NCI-H1436 (cell line): ENCODE results near the gene SLC9A9.

Experiments used
- DNase-seq: peaks from one replicate; lab custom pipeline; 2025; lab: John Stamatoyannopoulos, UW

Gene SLC9A9

DNA sequence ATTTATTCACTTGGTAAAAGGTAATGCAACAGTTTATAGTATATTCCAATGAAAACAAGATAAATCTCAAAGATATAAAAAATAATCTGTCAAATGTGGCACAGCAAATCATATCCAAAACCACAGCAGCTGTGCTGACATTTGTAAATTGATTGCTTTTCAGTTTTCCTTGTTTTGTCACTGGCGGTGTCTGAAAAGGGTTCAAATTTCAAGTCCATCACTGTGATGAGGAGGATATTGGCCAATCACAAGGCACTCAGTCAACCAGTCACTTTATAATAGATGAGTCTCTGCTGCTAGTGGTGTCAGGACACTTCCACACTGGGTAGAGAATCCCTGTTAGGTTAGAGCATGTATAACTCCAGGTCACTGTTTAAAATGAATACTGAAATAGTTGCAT, 154.8 kb downstream of the SLC9A9 start:
- DNase-seq, result no peak

DNA sequence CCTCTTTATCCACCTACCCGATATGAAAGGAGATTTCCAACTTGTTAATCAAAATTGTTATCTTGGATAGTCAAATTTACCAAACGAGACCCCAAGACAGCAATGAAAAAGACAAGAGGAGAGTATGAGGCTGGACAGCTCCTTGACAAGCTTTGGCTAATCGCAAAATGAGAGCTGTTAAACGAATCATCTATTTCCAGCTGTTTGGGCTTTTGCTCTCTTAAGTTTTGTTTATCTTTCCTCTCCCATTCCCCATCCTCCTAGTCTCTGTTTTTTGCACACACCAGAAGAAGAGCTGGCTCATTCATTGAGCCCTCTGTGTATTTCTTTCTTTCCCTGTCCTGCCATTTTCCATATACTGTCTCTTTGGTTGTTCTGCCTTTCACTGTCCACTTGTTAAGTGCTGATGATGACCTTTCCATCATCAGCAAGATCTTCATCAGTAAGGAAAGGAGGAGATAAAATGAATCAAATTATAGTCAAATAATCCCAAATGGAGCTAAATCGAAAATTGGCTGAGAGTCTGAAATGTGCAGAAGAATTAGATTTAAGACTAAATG, 161.6 kb downstream of the SLC9A9 start:
- no peak for DNase-seq

DNA sequence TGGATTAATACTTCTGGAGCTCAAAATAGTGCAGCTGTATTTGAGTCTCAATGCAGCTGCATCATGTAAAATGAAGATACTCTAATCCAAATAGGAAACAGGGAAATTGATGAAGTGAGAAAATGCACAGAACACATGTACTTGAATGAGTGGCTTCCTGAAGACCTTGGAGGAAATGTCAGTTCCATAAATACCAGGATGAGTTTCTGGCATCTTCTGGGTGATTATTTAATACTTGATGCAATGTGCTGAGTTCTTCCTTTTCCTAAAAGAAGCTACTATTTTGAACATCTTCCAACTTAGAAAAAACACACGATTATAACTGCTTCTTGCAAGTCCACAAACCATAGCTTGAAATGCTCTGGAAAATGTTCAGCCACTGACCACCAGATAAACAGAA, 162.8 kb downstream of the SLC9A9 start:
- no peak for DNase-seq

DNA sequence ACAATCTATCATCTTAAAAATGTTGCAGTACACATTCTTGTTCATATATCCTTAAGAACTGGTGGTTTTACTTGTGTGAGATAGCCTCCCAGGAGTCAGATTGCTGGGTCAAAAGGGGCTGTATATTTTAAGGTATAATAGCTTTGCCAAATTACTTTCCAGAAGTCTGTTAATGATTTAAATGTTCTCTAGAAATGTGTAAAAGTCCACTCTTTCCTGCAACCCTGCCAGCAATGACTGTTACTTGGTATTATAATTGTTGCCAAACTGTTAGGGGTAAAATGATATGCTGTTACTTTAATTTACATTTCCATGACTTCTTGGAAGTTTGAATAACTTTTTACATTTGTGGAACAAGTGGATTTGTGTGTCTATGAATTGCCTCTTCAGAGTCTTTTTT, 170.8 kb downstream of the SLC9A9 start:
- DNase-seq, result no peak

DNA sequence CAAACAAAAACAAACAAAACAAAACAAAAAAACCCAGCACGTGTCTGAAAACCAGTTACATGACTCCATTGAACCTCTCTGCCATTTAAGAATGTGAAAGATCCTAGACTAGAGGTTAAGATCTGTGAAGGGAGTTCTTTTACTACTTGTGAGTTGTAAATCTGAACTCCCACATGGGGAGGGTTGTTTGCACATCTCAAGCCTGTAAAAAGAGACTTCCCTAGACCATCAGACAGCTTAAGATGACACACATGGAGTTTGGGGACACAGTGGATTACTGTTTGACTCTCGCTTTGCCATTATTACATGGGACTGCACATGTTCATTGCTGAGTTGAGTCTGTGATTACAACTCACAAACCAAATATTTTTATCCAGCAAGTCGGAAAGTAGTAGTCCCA, 171.5 kb downstream of the SLC9A9 start:
- DNase-seq, result no peak

DNA sequence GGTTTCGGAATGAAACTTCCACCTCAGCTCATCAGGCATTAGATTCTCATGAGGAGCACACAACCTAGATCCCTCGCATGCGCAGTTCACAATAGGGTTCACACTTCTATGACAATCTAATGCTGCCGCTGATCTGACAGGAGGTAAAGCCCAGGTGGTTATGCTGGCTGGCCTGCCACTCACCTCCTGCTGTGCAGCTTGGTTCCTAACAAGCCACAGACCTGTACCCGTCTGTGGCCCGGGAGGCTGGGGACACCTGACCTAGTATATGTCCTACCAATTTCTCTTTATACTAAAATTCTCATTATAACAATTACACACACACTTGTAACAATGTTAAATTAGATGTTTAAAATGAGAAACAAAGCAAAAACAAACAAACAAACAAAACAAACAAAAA, 172.2 kb downstream of the SLC9A9 start:
- DNase-seq, result no peak

DNA sequence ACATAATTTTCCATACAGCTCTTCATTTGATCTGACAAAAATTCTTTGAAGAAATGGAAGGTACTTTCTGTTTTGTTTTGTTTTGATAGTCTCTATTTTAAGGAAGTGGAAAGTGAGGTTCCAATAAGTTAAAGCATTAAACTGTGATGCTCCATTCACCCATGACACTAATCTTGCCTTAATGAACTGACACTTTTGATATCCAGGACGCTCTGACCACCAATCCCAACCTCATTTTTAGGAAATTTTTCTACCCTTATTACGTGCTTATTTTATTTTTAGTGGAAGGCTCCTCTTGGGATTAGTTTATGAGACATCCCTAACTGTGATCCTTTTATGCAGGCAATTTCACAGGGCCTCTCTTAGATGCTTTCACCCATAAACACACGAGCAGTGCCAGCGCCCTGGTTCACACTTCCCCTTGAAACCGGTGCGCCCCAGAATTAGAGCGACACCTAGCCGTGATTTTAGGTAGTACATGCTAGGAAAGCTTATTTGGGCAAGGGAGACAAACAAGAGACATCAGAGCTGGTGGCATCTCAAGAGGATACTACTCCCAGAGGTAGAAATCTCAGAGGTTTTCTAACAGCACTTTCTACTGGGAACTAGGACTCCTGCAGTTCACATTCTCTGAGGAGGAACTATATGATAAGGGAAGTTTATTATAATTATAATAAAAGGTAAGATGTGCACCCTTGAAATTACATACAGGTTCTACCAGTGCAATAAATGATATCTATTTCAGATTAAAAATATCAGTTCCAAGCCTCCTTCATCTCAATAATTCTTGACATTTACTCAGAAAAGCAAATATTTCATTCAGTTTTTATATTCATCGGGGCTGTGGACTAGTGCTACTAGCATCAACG, 173.9 kb downstream of the SLC9A9 start:
- peak; percentile 78 for DNase-seq

DNA sequence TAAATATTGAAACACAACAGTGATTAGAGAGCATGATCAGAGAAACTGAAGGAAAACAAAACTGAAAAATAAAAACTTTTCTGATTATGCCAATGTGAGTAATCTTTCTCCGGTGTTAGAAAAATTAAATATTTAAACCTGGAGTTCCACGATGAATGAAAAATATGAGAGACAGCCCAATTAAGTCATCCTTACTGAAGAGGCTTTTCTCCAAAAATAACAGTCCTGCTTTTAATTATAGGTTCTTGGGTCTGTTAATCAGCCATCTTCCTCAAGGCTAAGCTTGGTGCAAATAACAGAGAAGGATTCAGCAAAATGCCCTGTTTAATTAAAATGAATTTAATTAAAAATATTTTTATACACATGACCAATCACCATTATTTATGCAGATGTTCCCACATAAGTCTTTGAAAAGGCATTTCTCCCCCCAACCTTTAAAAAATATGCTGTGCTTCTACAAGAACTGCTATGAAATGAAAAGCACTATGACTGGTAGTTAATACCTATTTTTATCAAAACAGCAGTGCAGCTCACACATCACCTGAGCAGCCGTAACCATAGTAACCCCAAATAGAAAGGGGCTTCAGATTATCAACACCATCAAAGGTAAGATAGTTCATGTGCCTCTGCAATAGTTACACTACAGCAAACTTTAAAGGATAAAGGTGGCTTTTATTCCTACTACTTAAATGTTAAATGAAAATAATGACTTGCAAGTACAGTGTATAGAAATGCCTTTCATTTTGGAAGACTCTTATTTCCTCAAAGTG, 175.7 kb downstream of the SLC9A9 start:
- DNase-seq, result no peak

DNA sequence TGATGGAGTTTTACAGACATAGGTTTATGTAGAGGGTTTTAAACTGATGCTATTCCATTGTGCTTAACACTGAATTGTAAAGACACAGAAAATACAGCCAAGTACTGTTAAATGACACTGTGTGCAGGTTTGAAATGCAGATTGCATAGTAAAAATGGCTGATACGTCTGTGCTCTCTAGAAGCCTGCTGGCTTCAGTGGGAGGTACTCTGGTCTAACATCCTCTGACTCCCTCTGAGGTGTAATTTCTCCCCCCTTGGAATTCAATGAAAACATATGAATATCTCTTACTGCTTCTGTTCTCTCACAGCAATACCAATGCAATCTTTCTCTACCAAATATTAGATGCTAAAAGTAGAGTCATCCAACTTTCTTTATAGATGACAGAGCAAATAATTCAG, 176.6 kb downstream of the SLC9A9 start:
- no peak for DNase-seq

DNA sequence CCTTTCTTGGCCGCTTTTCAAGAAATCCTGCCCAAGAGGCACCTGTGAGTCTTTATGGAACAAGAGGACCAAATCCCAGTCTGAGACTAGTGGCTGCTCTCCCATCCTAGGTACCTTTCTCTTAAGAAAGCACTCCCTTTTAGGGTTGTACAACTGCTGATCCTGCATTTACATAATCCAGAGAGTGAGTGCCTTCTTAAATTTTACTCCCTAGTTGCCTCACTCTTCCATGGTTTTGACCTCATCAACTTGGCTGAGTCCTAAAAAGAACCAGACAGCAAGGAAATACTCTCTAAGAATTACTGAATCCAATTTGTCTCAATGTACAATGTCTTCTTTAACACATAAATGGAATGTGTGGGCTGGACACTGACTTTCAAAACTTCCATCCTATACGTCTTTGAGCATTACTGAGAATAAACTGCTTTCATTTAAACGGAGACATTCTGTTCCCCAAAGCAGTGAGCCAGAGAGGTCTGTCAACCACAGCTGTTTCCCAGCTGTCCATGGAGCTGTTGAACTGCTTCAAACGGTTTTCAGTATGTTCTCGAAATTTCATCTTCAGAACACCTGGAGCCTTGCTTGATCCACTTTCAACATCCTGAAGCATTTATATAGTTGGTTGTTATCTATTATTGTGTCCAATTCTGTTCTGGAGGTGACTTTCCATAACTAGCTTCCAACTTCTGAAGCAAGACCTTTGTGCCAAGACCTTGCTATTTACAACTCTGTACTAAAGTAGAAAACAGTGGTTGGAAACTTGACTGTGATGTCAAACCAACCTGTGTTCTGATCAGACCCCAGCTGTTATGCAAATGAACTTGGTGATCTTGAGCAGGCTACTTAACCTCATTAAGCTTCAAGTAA, 179.1 kb downstream of the SLC9A9 start:
- no peak for DNase-seq

DNA sequence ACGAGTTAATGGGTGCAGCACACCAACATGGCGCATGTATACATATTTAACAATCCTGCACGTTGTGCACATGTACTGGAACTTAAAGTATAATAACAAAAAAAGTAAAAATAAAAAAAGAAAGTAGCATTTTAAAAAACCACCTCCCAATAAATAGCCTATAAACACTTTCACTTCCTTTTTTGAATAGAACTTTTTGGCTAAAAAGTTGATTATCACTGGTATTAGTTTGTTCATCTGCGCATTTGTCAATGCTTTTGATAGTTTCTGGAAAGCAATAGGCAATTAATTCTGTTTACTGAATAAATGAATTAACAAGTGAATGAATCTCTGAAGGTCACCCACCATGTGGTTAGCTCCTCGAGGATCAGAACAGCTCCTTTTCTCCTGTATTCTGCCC, 179.9 kb downstream of the SLC9A9 start:
- DNase-seq, result no peak

DNA sequence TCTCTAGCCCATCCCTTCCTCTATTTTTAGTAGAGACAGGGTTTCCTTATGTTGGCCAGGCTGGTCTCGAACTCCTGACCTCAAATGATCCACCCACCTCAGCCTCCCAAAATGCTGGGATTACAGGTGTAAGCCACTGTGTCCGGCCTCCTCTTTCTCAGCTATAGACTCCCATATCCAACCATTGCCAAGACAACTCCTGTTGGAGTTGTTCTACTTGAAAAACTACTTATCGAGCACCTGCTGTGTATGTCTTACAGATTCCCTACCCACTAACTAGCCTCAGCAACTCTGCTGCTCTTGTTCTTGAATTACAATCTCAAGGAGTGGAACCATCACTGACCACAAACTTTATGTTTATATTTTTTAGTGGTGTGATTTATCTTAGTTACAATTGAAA, 186.6 kb downstream of the SLC9A9 start:
- DNase-seq, result no peak

DNA sequence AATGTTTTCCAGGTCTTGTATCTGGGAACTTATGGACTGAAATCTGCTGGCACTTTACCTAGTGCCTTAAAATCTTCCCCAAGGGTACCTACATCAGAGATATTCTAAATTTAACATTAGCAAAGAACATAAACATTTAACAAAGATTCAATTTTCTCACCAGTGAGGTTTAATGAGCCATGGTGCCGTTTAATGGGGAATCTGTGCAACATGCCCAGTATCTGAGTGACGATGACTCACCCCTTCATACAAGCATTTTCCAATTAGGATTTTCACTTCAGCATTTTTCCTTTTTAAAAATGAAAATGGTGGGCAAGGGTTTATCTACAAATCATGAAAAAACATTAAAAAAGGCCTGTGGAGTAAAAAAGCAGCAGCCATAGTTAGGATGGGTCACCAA, 189.4 kb downstream of the SLC9A9 start:
- no peak for DNase-seq

DNA sequence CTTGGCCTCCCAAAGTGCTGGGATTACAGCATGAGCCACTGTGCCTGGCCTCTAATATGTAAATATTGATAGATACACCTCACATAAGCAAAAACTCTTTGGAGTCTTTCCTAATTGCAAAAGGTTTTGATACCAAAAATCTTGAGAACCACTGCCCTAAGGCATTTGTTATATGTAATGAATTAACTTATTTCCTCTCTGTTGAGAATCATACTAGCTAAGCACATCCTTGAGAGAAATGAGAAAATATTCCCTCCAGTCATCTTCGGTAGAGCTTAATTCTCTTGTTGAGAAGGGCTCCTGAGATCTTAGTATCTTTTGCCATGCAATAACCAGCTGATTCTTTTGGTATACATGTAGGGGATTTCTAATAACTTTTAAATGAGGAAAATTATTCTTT, 190.2 kb downstream of the SLC9A9 start:
- no peak for DNase-seq

DNA sequence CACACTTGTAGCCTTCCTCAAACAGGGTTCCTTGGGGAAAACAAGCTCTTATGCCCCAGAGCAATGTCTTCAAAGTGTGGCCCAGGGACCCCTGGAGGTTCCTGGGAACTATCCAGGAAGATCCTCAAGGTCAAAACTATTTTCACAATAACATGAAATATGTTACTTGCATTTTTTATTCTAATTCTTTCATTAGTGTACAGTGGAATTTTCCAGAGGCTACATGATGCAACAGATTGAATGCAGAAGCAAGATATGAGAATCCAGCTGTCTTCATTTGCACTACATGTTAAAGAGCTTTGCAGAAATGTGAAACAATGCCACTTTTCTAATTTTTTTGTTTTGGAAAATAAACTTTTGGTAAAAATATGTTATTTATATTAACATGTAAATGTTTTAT, 190.9 kb downstream of the SLC9A9 start:
- DNase-seq, result no peak

DNA sequence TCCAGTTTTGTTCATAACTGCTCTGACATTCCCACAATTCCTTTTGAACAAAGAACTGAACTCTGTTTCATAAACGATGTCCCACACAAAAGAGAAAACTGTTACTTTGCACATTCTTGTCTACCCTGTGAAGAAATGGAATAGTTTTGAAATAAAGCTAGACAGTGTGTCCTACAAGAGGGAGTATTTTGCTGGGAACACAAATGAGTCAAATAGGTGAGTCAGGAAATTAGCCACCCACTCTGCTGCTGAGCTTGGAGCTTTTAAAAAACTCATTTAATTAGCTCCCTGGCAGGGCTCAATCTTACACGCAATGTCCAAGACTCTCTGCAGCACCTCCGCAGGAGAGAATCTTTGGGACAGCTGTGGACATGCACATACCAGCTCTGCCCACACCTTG, 193.4 kb downstream of the SLC9A9 start:
- no peak for DNase-seq

DNA sequence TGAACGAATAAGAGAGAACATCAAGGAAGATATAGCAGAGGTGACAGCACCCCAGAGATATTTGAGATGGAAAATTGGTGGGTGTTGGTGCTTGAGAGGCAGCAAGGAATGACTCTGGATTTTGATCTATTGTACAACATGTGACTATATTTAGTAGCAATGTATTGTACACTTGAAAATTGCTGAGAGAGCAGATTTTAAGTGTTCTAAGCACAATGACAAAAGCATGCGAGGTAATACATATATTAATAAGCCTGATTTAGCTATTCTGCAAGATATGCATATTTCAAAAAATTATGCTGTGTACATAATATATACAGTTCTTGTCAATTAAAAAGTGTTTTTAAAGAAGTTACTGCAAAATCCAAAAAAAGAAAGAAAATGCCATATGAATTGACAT, 194.3 kb downstream of the SLC9A9 start:
- no peak for DNase-seq

DNA sequence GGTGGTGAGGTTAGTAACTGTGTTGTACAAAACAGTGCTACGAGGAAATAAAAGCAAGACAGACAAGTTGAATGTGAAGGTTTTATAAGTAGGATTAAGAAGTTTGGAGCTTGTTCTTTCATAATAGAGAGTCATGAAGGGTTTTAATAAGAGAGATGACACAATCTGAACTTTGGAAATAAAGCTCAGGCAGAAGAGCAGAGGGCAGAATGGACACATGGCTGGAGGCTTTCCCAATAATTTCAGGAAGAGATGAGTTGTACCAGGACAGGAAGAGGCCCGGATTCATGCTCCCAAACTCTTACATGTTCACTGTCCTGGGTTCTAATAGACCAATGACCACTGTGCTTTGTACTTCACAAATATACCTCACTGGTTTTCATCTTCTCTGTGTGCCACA, 194.8 kb downstream of the SLC9A9 start:
- DNase-seq, result no peak

DNA sequence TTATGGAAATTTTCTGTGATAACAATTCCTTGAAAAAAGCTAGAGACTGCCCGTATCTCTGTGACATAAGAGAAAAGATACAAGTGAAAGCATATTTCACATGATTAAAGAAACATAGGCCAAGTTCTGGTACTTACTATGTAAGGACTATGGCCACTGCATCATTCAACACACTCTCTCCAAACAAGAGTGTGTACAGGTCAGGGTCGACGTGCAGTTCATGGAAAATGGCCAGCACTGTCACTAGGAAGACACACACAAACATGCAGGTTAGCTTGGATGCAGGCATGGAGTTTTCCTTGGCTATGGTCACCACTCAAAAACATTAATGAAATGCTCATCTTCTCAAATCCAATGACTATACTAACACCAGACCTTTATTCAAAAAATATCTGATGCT, 196.2 kb downstream of the SLC9A9 start:
- DNase-seq, result no peak

DNA sequence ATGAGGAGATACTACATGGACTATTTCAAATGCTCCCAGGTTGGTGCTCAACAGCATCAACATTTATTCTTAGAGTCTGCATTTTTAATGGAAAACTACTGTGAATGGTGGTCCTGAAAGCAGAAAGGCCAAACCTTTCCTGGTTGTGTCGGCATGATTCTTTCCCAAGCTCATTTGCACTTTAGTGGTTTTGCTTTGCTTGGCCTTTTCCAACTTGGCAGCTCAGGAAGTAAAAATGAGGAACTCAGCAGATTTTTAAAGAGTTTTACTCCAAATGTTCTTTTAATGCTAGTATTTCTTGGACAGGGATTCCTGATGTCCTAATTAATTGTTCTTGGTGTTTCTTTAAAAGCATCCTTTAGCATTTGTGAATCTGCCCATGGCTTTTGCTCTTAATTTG, 197.4 kb downstream of the SLC9A9 start:
- DNase-seq, result no peak

DNA sequence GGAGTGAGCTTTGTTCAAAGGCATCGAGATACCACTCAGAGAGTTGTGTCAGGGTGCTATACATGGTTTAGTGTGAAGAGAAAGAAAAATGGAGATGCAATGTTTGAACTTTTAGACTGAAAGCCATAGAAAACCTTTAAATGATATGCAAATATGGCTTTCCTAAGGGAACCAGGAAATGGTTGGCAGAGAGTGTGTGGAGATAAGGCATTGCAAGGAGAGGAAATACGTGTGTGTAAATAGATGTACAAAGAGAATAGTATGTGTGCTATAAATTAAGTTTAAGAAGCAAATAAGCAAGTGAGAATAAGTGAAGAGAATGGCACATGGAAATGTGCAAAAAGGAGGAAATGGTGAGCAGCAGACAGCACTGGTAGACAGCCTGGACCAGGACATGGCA, 198.1 kb downstream of the SLC9A9 start:
- DNase-seq, result no peak

DNA sequence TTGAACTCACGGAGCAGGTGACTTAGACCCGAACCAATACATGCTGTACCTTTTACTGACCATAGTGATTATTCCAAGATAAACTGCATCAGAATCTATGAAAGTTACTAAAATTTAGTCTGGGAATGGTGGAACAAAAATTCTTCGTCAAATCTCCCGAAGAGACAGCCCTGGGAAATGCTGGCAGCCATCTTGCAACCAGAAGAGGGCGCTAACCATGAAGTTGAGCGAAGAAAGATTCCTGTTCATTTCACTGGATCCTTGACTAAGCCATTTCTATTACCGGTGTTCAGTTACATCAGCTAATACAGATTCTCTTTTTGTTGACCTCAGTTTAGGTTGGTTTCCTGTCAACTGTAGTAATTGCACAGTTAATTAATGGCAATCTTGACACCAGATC, 199.6 kb downstream of the SLC9A9 start:
- peak; percentile 4 for DNase-seq
